Type B pancreatic cell (in vitro differentiated cells): ENCODE measurements around the gene AFF3. TPM values are rescaled to one million over a fixed set of nuclear protein-coding genes. Genes with fewer than 3 reads are reported as not detected.

Source experiments
- DNase-seq: peaks from one replicate; pipeline ENCODE4 v3.0.0; 2021; ENCODE audit warnings: mixed read lengths; ENCODE audit not compliant: unreplicated experiment; ENCODE audit errors: extremely low spot score
- H3K27ac Mint-ChIP-seq: 2 replicates; pipeline ENCODE4 v1.8.0; 2021; ENCODE audit warnings: mild to moderate bottlenecking, mixed read lengths
- H3K27me3 Mint-ChIP-seq: 2 replicates; pipeline ENCODE4 v1.8.0; 2021; ENCODE audit warnings: mixed read lengths
- H3K36me3 Mint-ChIP-seq: 2 replicates; pipeline ENCODE4 v1.8.0; 2021; ENCODE audit warnings: mixed read lengths
- H3K4me1 Mint-ChIP-seq: one replicate; pipeline ENCODE4 v1.8.0; 2021; ENCODE audit warnings: mixed read lengths; ENCODE audit not compliant: unreplicated experiment
- H3K4me3 Mint-ChIP-seq: 2 replicates; pipeline ENCODE4 v1.8.0; 2021; ENCODE audit warnings: mild to moderate bottlenecking, mixed read lengths
- H3K9me3 Mint-ChIP-seq: 2 replicates; pipeline ENCODE4 v1.8.0; 2021; ENCODE audit warnings: mixed read lengths
- CTCF ChIP-seq: fragments of 200-600 bp; sonication (generic); conservative IDR thresholded peaks from 2 replicates; pipeline ENCODE4 v1.5.0; 2021; ENCODE audit warnings: antibody characterized with exemption, mild to moderate bottlenecking
- total RNA-seq: library from RNA; stranded (reverse); gene quantifications from 2 replicates; pipeline ENCODE4 v1.2.1, GENCODE V29; 2021; ENCODE audit warnings: low replicate concordance

Gene AFF3
- total RNA-seq, 1 donor from 2014 or later = 29.2 TPM

- Mint-ChIP-seq H3K4me1 (no peaks in the 10 kb centered on the region), H3K4me3 (no peak overlapping the region), H3K27ac (no peak overlapping the region), H3K36me3 (no peaks in the 10 kb centered on the region), H3K27me3 (peaks cover 23% of the 10 kb centered on the region), H3K9me3 (peaks cover 13% of the 10 kb centered on the region)
- DNase-seq = no peak
- no peak for TF ChIP-seq CTCF
Measured at GRCh38 chr2:100145893-100146656, 3.7 kb upstream of the AFF3 start.

- DNase-seq = no peak
- no peaks in the 10 kb centered on the region for H3K4me1 Mint-ChIP-seq
- H3K9me3 Mint-ChIP-seq = peaks cover 13% of the 10 kb centered on the region
- no peaks in the 10 kb centered on the region for H3K36me3 Mint-ChIP-seq
- no peak overlapping the region for H3K4me3 Mint-ChIP-seq
- H3K27ac Mint-ChIP-seq = no peak overlapping the region
- no peak for TF ChIP-seq CTCF
- H3K27me3 Mint-ChIP-seq = peaks cover 27% of the 10 kb centered on the region
Measured at GRCh38 chr2:100143286-100143685, 896 bp upstream of the AFF3 start.

- H3K27ac Mint-ChIP-seq = no peak overlapping the region
- H3K36me3 Mint-ChIP-seq = no peaks in the 10 kb centered on the region
- no peak for DNase-seq
- H3K4me1 Mint-ChIP-seq = no peaks in the 10 kb centered on the region
- no peak for TF ChIP-seq CTCF
- peaks cover 30% of the 10 kb centered on the region for H3K27me3 Mint-ChIP-seq
- peaks cover 13% of the 10 kb centered on the region for H3K9me3 Mint-ChIP-seq
- no peak overlapping the region for H3K4me3 Mint-ChIP-seq
Measured at GRCh38 chr2:100141906-100142305, 484 bp downstream of the AFF3 start.

- no peak for TF ChIP-seq CTCF
- H3K4me1 Mint-ChIP-seq = no peaks in the 10 kb centered on the region
- H3K4me3 Mint-ChIP-seq = no peak overlapping the region
- peaks cover 13% of the 10 kb centered on the region for H3K9me3 Mint-ChIP-seq
- H3K36me3 Mint-ChIP-seq = no peaks in the 10 kb centered on the region
- no peak for DNase-seq
- H3K27ac Mint-ChIP-seq = no peak overlapping the region
- H3K27me3 Mint-ChIP-seq = peaks cover 25% of the 10 kb centered on the region
Measured at GRCh38 chr2:100140582-100140981, 1.8 kb downstream of the AFF3 start.

- H3K36me3 Mint-ChIP-seq = no peaks in the 10 kb centered on the region
- no peak for DNase-seq
- H3K4me3 Mint-ChIP-seq = no peak overlapping the region
- no peak overlapping the region for H3K27ac Mint-ChIP-seq
- no peaks in the 10 kb centered on the region for H3K4me1 Mint-ChIP-seq
- no peak for TF ChIP-seq CTCF
- peaks cover 11% of the 10 kb centered on the region for H3K27me3 Mint-ChIP-seq
- H3K9me3 Mint-ChIP-seq = peaks cover 2% of the 10 kb centered on the region
Measured at GRCh38 chr2:100137866-100138570, 4.4 kb downstream of the AFF3 start.
